CD4-positive, alpha-beta T cell treated with Interleukin-15 for 1 hour (primary cell): ENCODE data around the gene GPR141.
"Not testable (repeated sequence)": the region's sequence is repeated elsewhere in the genome, so short reads cannot be mapped to it uniquely, and the experiment has no call there.

Experiments used
- DNase-seq: peaks from one replicate; pipeline ENCODE4 v3.0.0-alpha.2; 2020

The GPR141 gene

GRCh38 chr7:37686556-37687345 lies 3.2 kb downstream of the GPR141 start:
- no peak for DNase-seq

- peak; percentile 30 for DNase-seq
These were observed 6.6 kb downstream of the GPR141 start for GRCh38 chr7:37690206-37690605.

- peak; percentile 43 for DNase-seq
These were observed 10.9 kb downstream of the GPR141 start for GRCh38 chr7:37694208-37695094.

- no peak for DNase-seq
These were observed 14.7 kb downstream of the GPR141 start for GRCh38 chr7:37698276-37698675.

GRCh38 chr7:37698782-37699181 lies 15.2 kb downstream of the GPR141 start:
- no peak for DNase-seq

- no peak for DNase-seq
These were observed 18.2 kb downstream of the GPR141 start for GRCh38 chr7:37701769-37702168.

GRCh38 chr7:37703361-37703760 lies 19.8 kb downstream of the GPR141 start:
- no peak for DNase-seq

GRCh38 chr7:37704328-37704833 lies 20.8 kb downstream of the GPR141 start:
- not testable (repeated sequence) for DNase-seq

GRCh38 chr7:37705976-37706375 lies 22.4 kb downstream of the GPR141 start:
- no peak for DNase-seq

GRCh38 chr7:37706804-37707203 lies 23.2 kb downstream of the GPR141 start:
- no peak for DNase-seq

- no peak for DNase-seq
These were observed 24.4 kb downstream of the GPR141 start for GRCh38 chr7:37707754-37708485.

GRCh38 chr7:37709631-37710509 lies 26.3 kb downstream of the GPR141 start:
- no peak for DNase-seq

GRCh38 chr7:37713613-37714012 lies 30.0 kb downstream of the GPR141 start:
- no peak for DNase-seq

GRCh38 chr7:37714606-37715005 lies 31.0 kb downstream of the GPR141 start:
- no peak for DNase-seq

- no peak for DNase-seq
These were observed 35.0 kb downstream of the GPR141 start for GRCh38 chr7:37718585-37718984.

GRCh38 chr7:37719077-37719476 lies 35.5 kb downstream of the GPR141 start:
- DNase-seq = no peak

- no peak for DNase-seq
These were observed 41.2 kb downstream of the GPR141 start for GRCh38 chr7:37724732-37725131.

- no peak for DNase-seq
These were observed 42.5 kb downstream of the GPR141 start for GRCh38 chr7:37726016-37726415.

GRCh38 chr7:37728747-37729146 lies 45.2 kb downstream of the GPR141 start:
- DNase-seq = no peak

GRCh38 chr7:37729181-37729580 lies 45.6 kb downstream of the GPR141 start:
- DNase-seq = no peak

GRCh38 chr7:37730501-37730900 lies 46.9 kb downstream of the GPR141 start:
- no peak for DNase-seq

GRCh38 chr7:37732253-37732652 lies 48.7 kb downstream of the GPR141 start:
- DNase-seq = peak; percentile 47
